GM18867 (cell line): ENCODE results near the gene NUDT2.
"Not testable (repeated sequence)": the region's sequence is repeated elsewhere in the genome, so short reads cannot be mapped to it uniquely, and the experiment has no call there.

Experiments used
- ATAC-seq: cut with Tn5 transposase; IDR thresholded peaks from one replicate; pipeline ENCODE4 v1.9.1; 2021; ENCODE audit warnings: mild to moderate bottlenecking, moderate library complexity; ENCODE audit not compliant: unreplicated experiment

The NUDT2 gene

DNA sequence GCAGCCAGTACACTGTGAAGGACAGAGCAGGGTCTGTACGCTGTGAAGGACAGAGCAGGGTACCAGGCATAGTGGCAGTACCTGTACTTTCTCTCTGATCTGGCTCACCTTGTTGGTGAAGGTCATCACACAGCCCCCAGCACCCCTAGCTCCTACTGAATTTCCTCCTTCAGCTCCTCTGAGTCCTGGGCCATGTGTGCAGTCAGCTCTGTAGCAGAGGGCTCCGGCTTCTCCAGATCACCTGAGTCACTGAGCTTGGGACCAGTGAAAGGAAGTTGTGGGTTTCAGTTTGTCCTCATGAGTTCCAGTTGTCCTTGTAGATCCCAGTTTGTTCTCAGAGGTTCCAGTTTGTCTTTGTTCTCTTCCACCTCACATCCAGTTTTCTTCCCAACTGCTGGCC, 5.5 kb downstream of the NUDT2 start:
- ATAC-seq = no peak

- no peak for ATAC-seq
Measured at GRCh38 chr9:34335376-34335775, 6.0 kb downstream of the NUDT2 start.

DNA sequence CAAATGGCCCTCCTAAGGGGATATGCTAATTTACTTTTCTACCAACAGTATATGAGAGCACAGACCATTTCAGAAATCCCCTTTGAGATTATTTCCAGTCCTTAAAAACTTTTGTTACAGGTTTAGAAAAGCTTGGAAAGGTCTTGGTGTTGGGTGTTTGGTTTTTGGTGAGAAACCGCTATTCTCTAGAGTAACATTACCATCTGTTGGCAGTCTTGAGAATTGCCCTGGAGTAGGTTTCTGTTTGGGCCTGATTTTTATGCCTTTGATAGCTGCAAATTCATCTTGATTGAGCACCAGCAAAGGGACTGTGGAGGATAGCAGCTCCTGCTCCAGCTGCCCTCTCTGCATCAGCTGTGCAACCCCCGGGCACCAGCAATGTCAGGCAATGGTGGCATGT, 8.0 kb downstream of the NUDT2 start:
- no peak for ATAC-seq

GRCh38 chr9:34338079-34338478, 8.7 kb downstream of the NUDT2 start:
- not testable (repeated sequence) for ATAC-seq

DNA sequence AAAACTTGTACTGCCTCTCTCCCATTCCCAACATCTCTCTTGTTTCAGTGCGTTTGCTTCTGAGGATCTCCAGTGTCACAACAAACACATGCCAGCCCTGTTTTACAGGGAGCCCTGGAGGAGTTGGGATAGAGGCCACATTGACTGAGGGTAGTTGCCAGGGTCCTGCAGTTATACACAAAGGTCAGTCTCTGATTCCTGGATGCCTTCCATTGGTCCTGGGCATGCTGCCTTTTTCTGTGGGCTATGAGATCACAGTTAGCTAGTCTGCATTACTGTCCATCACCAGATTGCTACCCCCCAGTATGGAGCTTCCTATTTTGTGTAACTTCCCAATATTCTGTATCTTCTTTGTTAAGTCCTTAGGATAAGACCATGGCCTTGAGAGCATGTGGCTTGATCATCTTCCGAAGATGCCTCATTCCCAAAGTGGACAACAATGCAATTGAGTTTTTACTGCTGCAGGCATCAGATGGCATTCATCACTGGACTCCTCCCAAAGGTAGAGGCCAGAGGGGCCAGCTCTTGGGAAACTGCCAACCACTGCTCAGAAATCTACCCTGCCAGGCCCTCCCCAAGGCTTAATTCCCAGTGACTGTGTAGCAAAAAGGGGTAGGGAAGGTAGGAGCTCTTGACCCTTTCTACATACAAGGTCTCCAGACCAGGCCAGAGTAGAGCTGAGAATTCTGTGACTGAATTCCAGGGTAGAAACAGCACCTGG, 9.5 kb downstream of the NUDT2 start:
- ATAC-seq = no peak

- no peak for ATAC-seq
Measured at GRCh38 chr9:34341659-34342295, 12.4 kb downstream of the NUDT2 start.

- ATAC-seq = no peak
Measured at GRCh38 chr9:34343090-34343489, 13.7 kb downstream of the NUDT2 start.

DNA sequence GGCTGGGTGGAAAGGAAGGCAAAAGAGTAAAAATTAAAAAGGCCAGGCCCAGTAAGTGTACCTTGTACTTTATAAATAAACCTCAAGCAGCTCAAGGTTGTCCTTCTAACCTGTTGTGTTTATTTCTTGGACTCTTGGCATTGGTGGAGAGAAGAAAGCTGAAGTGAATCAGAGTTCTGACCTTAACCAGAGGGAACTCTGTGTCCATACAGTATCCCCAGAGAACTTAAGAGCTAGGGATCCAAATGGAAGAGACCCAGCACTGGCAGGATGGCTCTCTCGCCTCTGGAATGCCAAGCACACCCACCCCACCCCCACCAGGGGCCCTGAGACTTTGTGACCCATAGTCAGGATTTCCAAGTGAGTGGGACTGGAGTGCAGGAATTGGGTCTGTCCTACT, 14.2 kb downstream of the NUDT2 start:
- no peak for ATAC-seq

GRCh38 chr9:34346873-34347799, 17.8 kb downstream of the NUDT2 start:
- no peak for ATAC-seq

DNA sequence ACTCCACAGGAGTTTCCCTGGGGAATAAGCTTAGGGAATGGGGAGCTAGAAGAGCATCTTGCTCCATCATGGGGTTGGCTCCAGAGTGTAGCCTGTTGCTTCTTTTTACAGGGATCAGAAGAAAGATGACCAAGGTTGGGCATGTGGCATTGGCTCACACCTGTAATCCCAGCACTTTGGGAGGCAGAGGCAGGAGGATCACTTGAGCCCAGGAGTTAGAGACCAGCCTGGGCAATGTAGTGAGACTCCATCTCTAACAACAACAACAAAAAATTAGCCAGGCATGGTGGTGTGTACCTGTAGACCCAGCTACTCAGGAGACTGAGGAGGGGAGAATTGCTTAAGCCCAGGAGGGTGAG, 18.4 kb downstream of the NUDT2 start:
- ATAC-seq = no peak

- no peak for ATAC-seq
Measured at GRCh38 chr9:34349324-34349723, 20.0 kb downstream of the NUDT2 start.

GRCh38 chr9:34352122-34352652, 22.8 kb downstream of the NUDT2 start:
- not testable (repeated sequence) for ATAC-seq

DNA sequence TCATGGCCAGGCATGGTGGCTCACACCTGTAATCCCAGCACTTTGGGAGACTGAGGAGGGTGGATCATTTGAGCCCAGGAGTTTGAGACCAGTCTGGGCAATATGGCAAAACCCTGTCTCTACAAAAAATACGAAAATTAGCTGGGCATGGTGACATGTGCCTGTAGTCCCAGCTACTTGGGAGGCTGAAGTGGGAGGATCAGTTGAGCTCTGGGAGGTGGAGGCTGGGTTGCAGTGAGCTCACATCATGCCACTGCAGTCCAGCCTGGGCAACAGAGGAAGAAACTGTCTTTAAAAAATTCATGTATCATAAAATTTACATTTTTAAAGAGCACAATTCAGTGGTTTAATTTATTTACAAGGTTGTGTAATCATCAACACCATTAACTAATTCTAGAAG, 23.6 kb downstream of the NUDT2 start:
- ATAC-seq = not testable (repeated sequence)

DNA sequence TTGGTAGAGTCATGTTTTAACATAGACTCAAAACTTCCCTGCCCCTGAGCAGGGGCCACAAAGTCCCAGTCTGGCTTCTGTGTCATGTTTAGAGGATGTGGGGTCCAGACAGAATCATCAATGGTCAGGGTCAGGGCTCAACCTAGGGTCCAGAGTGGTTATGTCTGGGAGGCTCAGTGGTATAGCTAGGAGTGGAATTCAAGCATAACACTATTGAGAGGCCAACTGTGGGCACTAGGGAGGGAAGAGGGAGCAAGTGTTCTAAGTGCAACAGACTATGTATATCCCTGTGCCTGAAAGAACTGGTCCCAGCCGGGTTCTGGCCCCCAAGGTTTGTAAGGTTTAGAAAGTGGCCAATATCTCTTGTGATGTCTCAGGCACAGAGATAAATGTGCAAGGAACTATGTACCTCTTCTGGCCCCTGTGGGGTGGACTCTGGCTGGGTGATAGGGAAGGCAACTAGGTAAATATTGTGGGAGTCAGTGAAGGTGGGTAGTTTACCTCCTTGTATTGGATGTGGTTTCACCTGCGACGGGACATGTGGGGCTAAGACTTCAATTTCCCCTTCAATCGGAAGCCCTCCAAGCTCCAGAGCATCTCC, 33.3 kb downstream of the NUDT2 start:
- ATAC-seq = no peak

GRCh38 chr9:34363619-34364351, 34.4 kb downstream of the NUDT2 start:
- no peak for ATAC-seq

- no peak for ATAC-seq
Measured at GRCh38 chr9:34365282-34365681, 35.9 kb downstream of the NUDT2 start.

DNA sequence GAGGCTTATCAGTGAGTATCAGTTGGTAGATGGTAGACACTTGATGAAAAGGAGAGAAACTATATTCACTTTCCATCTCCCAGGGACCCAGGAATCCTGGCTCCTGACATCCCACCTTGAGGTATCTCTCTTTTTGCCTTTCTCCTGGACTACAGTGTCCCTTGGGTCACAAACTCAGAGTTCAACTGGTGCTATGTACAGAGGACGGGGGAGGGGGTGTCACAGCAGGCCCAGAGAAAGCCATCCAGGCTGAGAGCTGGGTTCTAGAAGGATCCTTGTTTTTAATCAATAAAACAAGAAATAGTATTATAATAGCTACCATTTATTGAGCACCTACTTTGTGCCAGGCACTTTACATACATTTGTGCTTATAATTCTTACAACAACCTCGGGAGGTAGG, 37.0 kb downstream of the NUDT2 start:
- no peak for ATAC-seq

- not testable (repeated sequence) for ATAC-seq
Measured at GRCh38 chr9:34367751-34368410, 38.5 kb downstream of the NUDT2 start.

DNA sequence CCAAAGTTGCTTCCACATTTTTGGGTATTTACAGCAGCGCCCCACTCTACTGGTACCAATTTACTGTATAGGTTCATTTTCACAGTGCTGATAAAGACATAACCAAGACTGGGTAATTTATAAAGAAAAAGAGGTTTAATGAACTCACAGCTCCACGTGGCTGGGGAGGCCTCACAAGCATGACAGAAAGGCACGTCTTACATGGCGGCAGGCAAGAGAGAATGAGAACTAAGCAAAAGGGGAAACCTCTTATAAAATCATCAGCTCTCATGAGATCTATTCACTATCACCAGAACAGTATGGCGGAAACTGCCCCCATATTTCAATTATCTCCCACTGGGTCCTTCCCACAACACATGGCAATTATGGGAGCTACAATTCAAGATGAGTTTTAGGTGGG, 39.4 kb downstream of the NUDT2 start:
- not testable (repeated sequence) for ATAC-seq

- no peak for ATAC-seq
Measured at GRCh38 chr9:34369636-34370035, 40.3 kb downstream of the NUDT2 start.
